Measurements from ENCODE around the gene INVS. TPM values are rescaled to one million over a fixed set of nuclear protein-coding genes. Genes with fewer than 3 reads are reported as not detected.
A peak's percentile ranks its signal among the peaks of the same experiment; 100 is the strongest.

Gene INVS
- total and polyA plus RNA-seq, 2 experiments from 2014 or later = 4.1 to 8.7 TPM

DNA sequence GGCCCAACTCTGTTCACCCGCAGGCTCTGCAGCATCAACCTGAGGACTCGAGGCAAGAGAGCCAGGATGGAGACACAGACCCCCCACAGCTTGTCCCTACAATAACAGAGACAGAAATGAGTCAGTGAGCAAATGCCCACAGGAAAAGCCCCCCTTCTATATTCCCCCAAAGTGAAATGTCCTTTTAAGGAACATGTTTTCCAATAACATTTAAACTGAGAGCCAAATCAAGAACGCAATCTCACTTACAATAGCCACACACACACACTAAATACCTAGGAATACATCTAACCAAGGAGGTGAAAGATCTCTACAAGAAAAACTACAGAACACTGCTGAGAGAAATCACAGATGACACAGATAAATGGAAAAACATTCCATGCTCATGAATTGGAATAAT, 204.7 kb downstream of the INVS start:
- DNase-seq (ENCODE audit: low spot score) (no peak), ATAC-seq (no peak; the same call in 2 of the 3 replicates)
- Histone ChIP-seq H2AFZ (no peak overlapping the region), H3K4me2 (no peak overlapping the region), H3F3A (replicated peaks; ENCODE audit: low read depth) (0 out of 2 replicates have a peak, but pooled peaks cover 3% of the 10 kb centered on the region), H3K4me3 (no peak overlapping the region), H3K9me2 (ENCODE audit: insufficient read depth) (no peaks in the 10 kb centered on the region), H4K20me1 (replicated peaks; ENCODE audit: insufficient read depth) (peaks cover 27% of the 10 kb centered on the region), H3K79me2 (replicated peaks; ENCODE audit: insufficient read depth) (peaks cover 59% of the 10 kb centered on the region), H3K27ac (ENCODE audit: low read depth) (no peak overlapping the region), H3K36me3 (ENCODE audit: insufficient read depth) (peaks cover 12% of the 10 kb centered on the region), H3K27me3 (ENCODE audit: insufficient read depth) (no peaks in the 10 kb centered on the region), H3K4me1 (ENCODE audit: insufficient read depth) (no peaks in the 10 kb centered on the region)
- no peaks in the 10 kb centered on the region for H3K9me3 Mint-ChIP-seq
- peaks cover 17% of the 10 kb centered on the region for H3K4me1 Mint-ChIP-seq
- no peak for TF ChIP-seq STAT1 (IDR thresholded peaks at IDR 0.05; ENCODE audit: unreplicated experiment)
- no peak for TF ChIP-seq JUNB (IDR thresholded peaks at IDR 0.05; ENCODE audit: unreplicated experiment)
- no peak for TF ChIP-seq EZH2 (IDR thresholded peaks at IDR 0.05; ENCODE audit: low read depth, unreplicated experiment)
- TF ChIP-seq POLR2AphosphoS5 (IDR thresholded peaks at IDR 0.05; ENCODE audit: low read depth) = no peak
- TF ChIP-seq, protein P1, sequence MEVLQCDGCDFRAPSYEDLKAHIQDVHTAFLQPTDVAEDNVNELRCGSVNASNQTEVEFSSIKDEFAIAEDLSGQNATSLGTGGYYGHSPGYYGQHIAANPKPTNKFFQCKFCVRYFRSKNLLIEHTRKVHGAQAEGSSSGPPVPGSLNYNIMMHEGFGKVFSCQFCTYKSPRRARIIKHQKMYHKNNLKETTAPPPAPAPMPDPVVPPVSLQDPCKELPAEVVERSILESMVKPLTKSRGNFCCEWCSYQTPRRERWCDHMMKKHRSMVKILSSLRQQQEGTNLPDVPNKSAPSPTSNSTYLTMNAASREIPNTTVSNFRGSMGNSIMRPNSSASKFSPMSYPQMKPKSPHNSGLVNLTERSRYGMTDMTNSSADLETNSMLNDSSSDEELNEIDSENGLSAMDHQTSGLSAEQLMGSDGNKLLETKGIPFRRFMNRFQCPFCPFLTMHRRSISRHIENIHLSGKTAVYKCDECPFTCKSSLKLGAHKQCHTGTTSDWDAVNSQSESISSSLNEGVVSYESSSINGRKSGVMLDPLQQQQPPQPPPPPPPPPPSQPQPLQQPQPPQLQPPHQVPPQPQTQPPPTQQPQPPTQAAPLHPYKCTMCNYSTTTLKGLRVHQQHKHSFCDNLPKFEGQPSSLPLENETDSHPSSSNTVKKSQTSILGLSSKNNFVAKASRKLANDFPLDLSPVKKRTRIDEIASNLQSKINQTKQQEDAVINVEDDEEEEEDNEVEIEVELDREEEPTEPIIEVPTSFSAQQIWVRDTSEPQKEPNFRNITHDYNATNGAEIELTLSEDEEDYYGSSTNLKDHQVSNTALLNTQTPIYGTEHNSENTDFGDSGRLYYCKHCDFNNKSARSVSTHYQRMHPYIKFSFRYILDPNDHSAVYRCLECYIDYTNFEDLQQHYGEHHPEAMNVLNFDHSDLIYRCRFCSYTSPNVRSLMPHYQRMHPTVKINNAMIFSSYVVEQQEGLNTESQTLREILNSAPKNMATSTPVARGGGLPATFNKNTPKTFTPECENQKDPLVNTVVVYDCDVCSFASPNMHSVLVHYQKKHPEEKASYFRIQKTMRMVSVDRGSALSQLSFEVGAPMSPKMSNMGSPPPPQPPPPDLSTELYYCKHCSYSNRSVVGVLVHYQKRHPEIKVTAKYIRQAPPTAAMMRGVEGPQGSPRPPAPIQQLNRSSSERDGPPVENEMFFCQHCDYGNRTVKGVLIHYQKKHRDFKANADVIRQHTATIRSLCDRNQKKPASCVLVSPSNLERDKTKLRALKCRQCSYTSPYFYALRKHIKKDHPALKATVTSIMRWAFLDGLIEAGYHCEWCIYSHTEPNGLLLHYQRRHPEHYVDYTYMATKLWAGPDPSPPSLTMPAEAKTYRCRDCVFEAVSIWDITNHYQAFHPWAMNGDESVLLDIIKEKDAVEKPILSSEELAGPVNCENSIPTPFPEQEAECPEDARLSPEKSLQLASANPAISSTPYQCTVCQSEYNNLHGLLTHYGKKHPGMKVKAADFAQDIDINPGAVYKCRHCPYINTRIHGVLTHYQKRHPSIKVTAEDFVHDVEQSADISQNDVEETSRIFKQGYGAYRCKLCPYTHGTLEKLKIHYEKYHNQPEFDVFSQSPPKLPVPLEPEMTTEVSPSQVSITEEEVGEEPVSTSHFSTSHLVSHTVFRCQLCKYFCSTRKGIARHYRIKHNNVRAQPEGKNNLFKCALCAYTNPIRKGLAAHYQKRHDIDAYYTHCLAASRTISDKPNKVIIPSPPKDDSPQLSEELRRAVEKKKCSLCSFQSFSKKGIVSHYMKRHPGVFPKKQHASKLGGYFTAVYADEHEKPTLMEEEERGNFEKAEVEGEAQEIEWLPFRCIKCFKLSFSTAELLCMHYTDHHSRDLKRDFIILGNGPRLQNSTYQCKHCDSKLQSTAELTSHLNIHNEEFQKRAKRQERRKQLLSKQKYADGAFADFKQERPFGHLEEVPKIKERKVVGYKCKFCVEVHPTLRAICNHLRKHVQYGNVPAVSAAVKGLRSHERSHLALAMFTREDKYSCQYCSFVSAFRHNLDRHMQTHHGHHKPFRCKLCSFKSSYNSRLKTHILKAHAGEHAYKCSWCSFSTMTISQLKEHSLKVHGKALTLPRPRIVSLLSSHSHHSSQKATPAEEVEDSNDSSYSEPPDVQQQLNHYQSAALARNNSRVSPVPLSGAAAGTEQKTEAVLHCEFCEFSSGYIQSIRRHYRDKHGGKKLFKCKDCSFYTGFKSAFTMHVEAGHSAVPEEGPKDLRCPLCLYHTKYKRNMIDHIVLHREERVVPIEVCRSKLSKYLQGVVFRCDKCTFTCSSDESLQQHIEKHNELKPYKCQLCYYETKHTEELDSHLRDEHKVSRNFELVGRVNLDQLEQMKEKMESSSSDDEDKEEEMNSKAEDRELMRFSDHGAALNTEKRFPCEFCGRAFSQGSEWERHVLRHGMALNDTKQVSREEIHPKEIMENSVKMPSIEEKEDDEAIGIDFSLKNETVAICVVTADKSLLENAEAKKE (CRISPR knock-in tag; IDR thresholded peaks at IDR 0.05) = no peak
- TF ChIP-seq, protein P2, sequence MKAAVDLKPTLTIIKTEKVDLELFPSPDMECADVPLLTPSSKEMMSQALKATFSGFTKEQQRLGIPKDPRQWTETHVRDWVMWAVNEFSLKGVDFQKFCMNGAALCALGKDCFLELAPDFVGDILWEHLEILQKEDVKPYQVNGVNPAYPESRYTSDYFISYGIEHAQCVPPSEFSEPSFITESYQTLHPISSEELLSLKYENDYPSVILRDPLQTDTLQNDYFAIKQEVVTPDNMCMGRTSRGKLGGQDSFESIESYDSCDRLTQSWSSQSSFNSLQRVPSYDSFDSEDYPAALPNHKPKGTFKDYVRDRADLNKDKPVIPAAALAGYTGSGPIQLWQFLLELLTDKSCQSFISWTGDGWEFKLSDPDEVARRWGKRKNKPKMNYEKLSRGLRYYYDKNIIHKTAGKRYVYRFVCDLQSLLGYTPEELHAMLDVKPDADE (IDR thresholded peaks at IDR 0.05) = no peak
- TF ChIP-seq NANOG (IDR thresholded peaks at IDR 0.05; ENCODE audit: borderline replicate concordance) = no peak
- no peak for TF ChIP-seq CREB1 (CRISPR knock-in tag; IDR thresholded peaks at IDR 0.05; ENCODE audit: low read depth)
- H3K36me3 Mint-ChIP-seq (ENCODE audit: low read depth) = peaks cover 70% of the 10 kb centered on the region
- 0 out of 2 replicates have a peak overlapping the region, but pooled peaks have one; percentile 2 for H3K27ac Mint-ChIP-seq
- H3K4me3 Mint-ChIP-seq = no peak overlapping the region
- H3K27me3 Mint-ChIP-seq (ENCODE audit: insufficient read depth, low read depth, poor library complexity) = peaks cover 2% of the 10 kb centered on the region

Measured in GM23338 (cell line).